ENCODE measurements around the gene STXBP1. TPM values are rescaled to one million over a fixed set of nuclear protein-coding genes. Genes with fewer than 3 reads are reported as not detected.
"Not testable (repeated sequence)": the region's sequence is repeated elsewhere in the genome, so short reads cannot be mapped to it uniquely, and the experiment has no call there.

Gene STXBP1
- total RNA-seq, 1 donor from 2014 or later = 92.1 TPM

- H3K36me3 ChIP-seq = no peaks in the 10 kb centered on the region
- no peak overlapping the region for H3K27ac ChIP-seq
- DNase-seq (peak; percentile 82), ATAC-seq (peak; percentile 42)
- H3K9me3 ChIP-seq = no peaks in the 10 kb centered on the region
- no peaks in the 10 kb centered on the region for H3K27me3 ChIP-seq
- H3K4me1 ChIP-seq = peaks cover 28% of the 10 kb centered on the region
- no peak overlapping the region for H3K4me3 ChIP-seq
- intact Hi-C loops (cut with DNase I) = no loop called here
- TF ChIP-seq, protein P1, sequence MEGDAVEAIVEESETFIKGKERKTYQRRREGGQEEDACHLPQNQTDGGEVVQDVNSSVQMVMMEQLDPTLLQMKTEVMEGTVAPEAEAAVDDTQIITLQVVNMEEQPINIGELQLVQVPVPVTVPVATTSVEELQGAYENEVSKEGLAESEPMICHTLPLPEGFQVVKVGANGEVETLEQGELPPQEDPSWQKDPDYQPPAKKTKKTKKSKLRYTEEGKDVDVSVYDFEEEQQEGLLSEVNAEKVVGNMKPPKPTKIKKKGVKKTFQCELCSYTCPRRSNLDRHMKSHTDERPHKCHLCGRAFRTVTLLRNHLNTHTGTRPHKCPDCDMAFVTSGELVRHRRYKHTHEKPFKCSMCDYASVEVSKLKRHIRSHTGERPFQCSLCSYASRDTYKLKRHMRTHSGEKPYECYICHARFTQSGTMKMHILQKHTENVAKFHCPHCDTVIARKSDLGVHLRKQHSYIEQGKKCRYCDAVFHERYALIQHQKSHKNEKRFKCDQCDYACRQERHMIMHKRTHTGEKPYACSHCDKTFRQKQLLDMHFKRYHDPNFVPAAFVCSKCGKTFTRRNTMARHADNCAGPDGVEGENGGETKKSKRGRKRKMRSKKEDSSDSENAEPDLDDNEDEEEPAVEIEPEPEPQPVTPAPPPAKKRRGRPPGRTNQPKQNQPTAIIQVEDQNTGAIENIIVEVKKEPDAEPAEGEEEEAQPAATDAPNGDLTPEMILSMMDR (IDR thresholded peaks at IDR 0.05) = no peak
These were observed 31.7 kb upstream of the STXBP1 start for GRCh38 chr9:127580366-127580765.

DNA sequence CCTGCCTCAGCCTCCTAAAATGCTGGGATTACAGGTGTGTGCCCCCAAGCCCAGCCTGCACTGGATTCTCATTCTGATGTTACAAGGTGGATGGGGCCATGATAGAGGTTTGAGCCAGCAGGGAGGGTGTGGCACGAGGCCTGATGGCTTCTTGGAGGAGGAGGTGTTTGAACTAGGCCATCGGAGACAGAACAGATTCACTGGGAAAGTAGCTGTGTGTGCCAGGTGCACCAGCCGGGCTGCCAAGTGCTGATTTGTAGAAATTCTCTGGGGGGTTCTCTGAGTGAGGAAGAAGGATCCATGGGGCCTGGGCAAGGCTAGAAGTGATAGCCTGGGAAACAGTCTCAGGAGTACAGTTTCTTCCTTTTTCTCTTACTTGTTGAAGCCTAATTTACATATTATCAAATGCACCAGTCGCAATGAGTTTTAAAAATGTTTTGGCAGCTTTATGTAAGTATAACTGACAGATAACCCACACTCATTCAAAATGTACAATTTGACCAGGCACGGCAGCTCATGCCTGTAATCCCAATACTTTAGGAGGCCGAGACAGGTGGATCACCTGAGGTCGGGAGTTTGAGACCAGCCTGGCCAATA lies 31.1 kb upstream of the STXBP1 start:
- Histone ChIP-seq H3K27me3 (no peaks in the 10 kb centered on the region), H3K4me1 (peaks cover 27% of the 10 kb centered on the region), H3K27ac (no peak overlapping the region), H3K9me3 (no peaks in the 10 kb centered on the region), H3K4me3 (no peak overlapping the region), H3K36me3 (no peaks in the 10 kb centered on the region)
- DNase-seq (no peak), ATAC-seq (no peak)
- TF ChIP-seq, protein P1 (IDR thresholded peaks at IDR 0.05) = no peak
- intact Hi-C loops (cut with DNase I) = no loop called here

GRCh38 chr9:127584474-127584805 lies 27.6 kb upstream of the STXBP1 start:
- peaks cover 18% of the 10 kb centered on the region for H3K4me1 ChIP-seq

GRCh38 chr9:127585161-127585819 lies 26.8 kb upstream of the STXBP1 start:
- TF ChIP-seq, protein P1 (IDR thresholded peaks at IDR 0.05) = no peak
- no peaks in the 10 kb centered on the region for H3K9me3 ChIP-seq
- H3K27ac ChIP-seq = no peak overlapping the region
- peaks cover 10% of the 10 kb centered on the region for H3K4me1 ChIP-seq
- H3K27me3 ChIP-seq = no peaks in the 10 kb centered on the region
- DNase-seq = no peak
- intact Hi-C loops (cut with DNase I) = loop anchor here (5.0 kb wide), 2 partner anchors 83 to 337 kb away; no protein-coding TSS in a partner anchor
- H3K4me3 ChIP-seq = no peak overlapping the region
- ATAC-seq = no peak
- H3K36me3 ChIP-seq = no peaks in the 10 kb centered on the region

More at GRCh38 chr9:127584474-127584805, 27.6 kb upstream of the STXBP1 start:
- H3K27me3 ChIP-seq; DNase-seq; H3K9me3 ChIP-seq; ATAC-seq; H3K4me3 ChIP-seq; intact Hi-C loops (cut with DNase I); H3K36me3 ChIP-seq: not testable (repeated sequence)
- H3K27ac ChIP-seq = peak overlapping the region; percentile 26

DNA sequence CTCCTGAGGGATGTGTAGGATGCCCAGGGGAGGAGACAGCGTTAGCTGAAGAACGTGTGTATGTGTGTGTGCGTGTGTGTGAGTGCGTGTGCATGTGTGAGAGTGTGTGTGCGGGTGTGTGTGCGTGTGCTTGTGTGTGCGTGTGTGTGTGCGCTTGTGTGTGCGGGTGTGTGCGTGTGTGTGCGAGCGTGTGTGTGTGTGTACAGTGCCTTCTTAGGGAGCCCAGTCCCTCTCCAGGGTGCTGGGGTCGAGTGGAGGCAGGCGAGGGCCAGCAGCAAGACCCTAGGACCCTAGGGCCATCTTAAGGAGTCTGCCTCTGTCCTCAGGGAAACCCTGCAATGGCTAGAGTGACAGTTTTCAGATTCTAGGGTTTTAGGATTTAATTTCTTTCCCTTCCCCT lies 26.0 kb upstream of the STXBP1 start:
- Histone ChIP-seq H3K4me3 (no peak overlapping the region), H3K27me3 (no peaks in the 10 kb centered on the region), H3K4me1 (peaks cover 7% of the 10 kb centered on the region), H3K9me3 (no peaks in the 10 kb centered on the region), H3K27ac (no peak overlapping the region), H3K36me3 (no peaks in the 10 kb centered on the region)
- intact Hi-C loops (cut with DNase I) = loop anchor here (5.0 kb wide), 2 partner anchors 84 to 336 kb away; no protein-coding TSS in a partner anchor
- ATAC-seq (peak; percentile 4), DNase-seq (no peak)
- TF ChIP-seq, protein P1 (IDR thresholded peaks at IDR 0.05) = no peak

DNA sequence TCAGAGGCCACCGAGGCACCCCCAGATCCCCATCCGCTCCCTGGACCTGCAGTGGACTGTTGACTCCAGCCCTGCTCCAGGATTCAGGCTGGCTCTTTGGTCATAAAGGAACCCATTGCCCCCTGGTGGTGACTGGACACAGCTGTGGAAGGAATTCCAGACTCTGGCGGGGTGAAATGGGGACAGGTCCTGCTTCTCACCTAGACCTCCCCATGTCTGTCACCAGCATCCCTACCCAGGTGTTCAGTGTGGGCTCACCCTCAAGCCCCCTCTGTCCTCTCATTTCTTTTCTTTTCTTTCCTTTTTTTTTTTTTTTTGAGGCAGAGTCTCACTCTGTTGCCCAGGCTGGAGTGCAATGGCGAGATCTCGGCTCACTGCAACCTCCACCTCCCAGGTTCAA lies 25.5 kb upstream of the STXBP1 start:
- no peak overlapping the region for H3K27ac ChIP-seq
- TF ChIP-seq, protein P1 (IDR thresholded peaks at IDR 0.05) = peak; percentile 87
- intact Hi-C loops (cut with DNase I) = loop anchor here (5.0 kb wide), 2 partner anchors 84 to 336 kb away; no protein-coding TSS in a partner anchor
- H3K4me1 ChIP-seq = peaks cover 7% of the 10 kb centered on the region
- DNase-seq = peak; percentile 81
- ATAC-seq = peak; percentile 95
- no peaks in the 10 kb centered on the region for H3K36me3 ChIP-seq
- no peaks in the 10 kb centered on the region for H3K9me3 ChIP-seq
- no peaks in the 10 kb centered on the region for H3K27me3 ChIP-seq
- no peak overlapping the region for H3K4me3 ChIP-seq

Measured in upper lobe of right lung (tissue), 1 donor.